Neural cell (in vitro differentiated cells): ENCODE measurements around the gene NEDD1. TPM values are rescaled to one million over a fixed set of nuclear protein-coding genes. Genes with fewer than 3 reads are reported as not detected.

Source experiments
- H2AFZ ChIP-seq: fragments of 200-600, 300-800 bp; sonication (generic), shearing (Covaris generic); 2 replicates; pipeline ENCODE4 v1.6.0; 2014; ENCODE audit warnings: low read depth, mild to moderate bottlenecking, antibody characterized with exemption, low read length, moderate library complexity
- H3F3A ChIP-seq: fragments of 200-600 bp; shearing (Covaris generic); 2 replicates; pipeline ENCODE4 v1.6.1; 2016; ENCODE audit warnings: mild to moderate bottlenecking, moderate library complexity, mixed read lengths, antibody characterized with exemption, low read length; ENCODE audit not compliant: insufficient read depth, poor library complexity, severe bottlenecking
- H3K27ac ChIP-seq: fragments of 200-600, 300-800 bp; sonication (generic), shearing (Covaris generic); 2 replicates; pipeline ENCODE4 v1.5.1; 2014; ENCODE audit warnings: mild to moderate bottlenecking, low read length, moderate library complexity
- H3K27me3 ChIP-seq: fragments of 300-800, 200-600 bp; sonication (generic), shearing (Covaris generic); 2 replicates; pipeline ENCODE4 v1.6.0; 2014; ENCODE audit warnings: mild to moderate bottlenecking, low read depth, low read length, moderate library complexity; ENCODE audit not compliant: insufficient read depth
- H3K36me3 ChIP-seq: fragments of 300-800, 200-600 bp; sonication (generic), shearing (Covaris generic); 2 replicates; pipeline ENCODE4 v1.5.1; 2014; ENCODE audit warnings: mild to moderate bottlenecking, antibody characterized with exemption, low read length, moderate library complexity; ENCODE audit not compliant: insufficient read depth
- H3K4me2 ChIP-seq: fragments of 300-800, 200-600 bp; sonication (generic), shearing (Covaris generic); 2 replicates; pipeline ENCODE4 v1.6.0; 2014; ENCODE audit warnings: mild to moderate bottlenecking, low read length
- H3K4me3 ChIP-seq: fragments of 300-800, 200-600 bp; sonication (generic), shearing (Covaris generic); 2 replicates; pipeline ENCODE4 v1.5.1; 2014; ENCODE audit warnings: mild to moderate bottlenecking, low read length, moderate library complexity
- H3K79me2 ChIP-seq: fragments of 200-600 bp; shearing (Covaris generic); replicated peaks from 2 replicates; pipeline ENCODE4 v1.6.0; 2014; ENCODE audit warnings: mild to moderate bottlenecking, low read length, moderate library complexity; ENCODE audit not compliant: insufficient read depth
- H3K9ac ChIP-seq: fragments of 300-800, 200-600 bp; sonication (generic), shearing (Covaris generic); 2 replicates; pipeline ENCODE4 v1.6.1; 2016; ENCODE audit warnings: mild to moderate bottlenecking, low read length, mixed read lengths
- H3K9me2 ChIP-seq: fragments of 200-600 bp; shearing (Covaris generic); 2 replicates; pipeline ENCODE4 v1.6.1; 2016; ENCODE audit warnings: mild to moderate bottlenecking, low read length, mixed read lengths; ENCODE audit not compliant: insufficient read depth
- H3K9me3 ChIP-seq: fragments of 200-600, 300-800 bp; sonication (generic), shearing (Covaris generic); 2 replicates; pipeline ENCODE4 v1.6.1; 2016; ENCODE audit warnings: mild to moderate bottlenecking, mixed run types, low read length, moderate library complexity, mixed read lengths
- H4K20me1 ChIP-seq: fragments of 200-600 bp; shearing (Covaris generic); 2 replicates; pipeline ENCODE4 v1.6.1; 2016; ENCODE audit warnings: mild to moderate bottlenecking, mixed run types; ENCODE audit not compliant: insufficient read depth
- CTCF ChIP-seq: fragments of 450-650 bp; IDR thresholded peaks from 2 replicates; pipeline ENCODE4 v1.5.1; 2014; ENCODE audit warnings: antibody characterized with exemption, mild to moderate bottlenecking, moderate library complexity; ENCODE audit not compliant: poor library complexity, severe bottlenecking
- EP300 ChIP-seq: fragments of 450-650 bp; conservative IDR thresholded peaks from 2 replicates; pipeline ENCODE4 v1.6.1; 2014; ENCODE audit warnings: antibody characterized with exemption, mild to moderate bottlenecking, moderate library complexity; ENCODE audit not compliant: poor library complexity, severe bottlenecking
- EZH2 ChIP-seq: fragments of 200-600, 300-800 bp; shearing (Covaris generic), sonication (generic); IDR thresholded peaks from 2 replicates; pipeline ENCODE4 v1.6.1; 2014; ENCODE audit warnings: antibody characterized with exemption, low read length, borderline replicate concordance, mild to moderate bottlenecking; ENCODE audit not compliant: insufficient read depth, poor library complexity, severe bottlenecking
- MXI1 ChIP-seq: fragments of 450-650 bp; conservative IDR thresholded peaks from 2 replicates; pipeline ENCODE4 v1.6.1; 2014; ENCODE audit warnings: antibody characterized with exemption, mild to moderate bottlenecking; ENCODE audit not compliant: poor library complexity, severe bottlenecking
- POLR2AphosphoS5 ChIP-seq: IDR thresholded peaks from 2 replicates; pipeline ENCODE4 v1.6.1; 2012
- RAD21 ChIP-seq: fragments of 450-650 bp; conservative IDR thresholded peaks from 2 replicates; pipeline ENCODE4 v1.6.1; 2014; ENCODE audit warnings: antibody characterized with exemption, mild to moderate bottlenecking, moderate library complexity
- SMC3 ChIP-seq: fragments of 450-650 bp; conservative IDR thresholded peaks from 2 replicates; pipeline ENCODE4 v1.6.1; 2014; ENCODE audit warnings: antibody characterized with exemption, mild to moderate bottlenecking, moderate library complexity; ENCODE audit not compliant: poor library complexity
- TAF1 ChIP-seq: IDR thresholded peaks from 2 replicates; pipeline ENCODE4 v1.6.1; 2012; ENCODE audit warnings: low read depth
- polyA plus RNA-seq: library from polyadenylated mRNA; depleted of rRNA; stranded (reverse); fragments of >200 nt; gene quantifications from 2 replicates; pipeline ENCODE4 v1.2.3, GENCODE V29; 2014
- TF ChIP-seq, protein P1 (sequence below): IDR thresholded peaks from 2 replicates; pipeline ENCODE4 v1.6.1; 2012; ENCODE audit warnings: borderline replicate concordance

Gene NEDD1
- polyA plus RNA-seq, 1 donor from 2014 or later = 3.8 TPM

DNA sequence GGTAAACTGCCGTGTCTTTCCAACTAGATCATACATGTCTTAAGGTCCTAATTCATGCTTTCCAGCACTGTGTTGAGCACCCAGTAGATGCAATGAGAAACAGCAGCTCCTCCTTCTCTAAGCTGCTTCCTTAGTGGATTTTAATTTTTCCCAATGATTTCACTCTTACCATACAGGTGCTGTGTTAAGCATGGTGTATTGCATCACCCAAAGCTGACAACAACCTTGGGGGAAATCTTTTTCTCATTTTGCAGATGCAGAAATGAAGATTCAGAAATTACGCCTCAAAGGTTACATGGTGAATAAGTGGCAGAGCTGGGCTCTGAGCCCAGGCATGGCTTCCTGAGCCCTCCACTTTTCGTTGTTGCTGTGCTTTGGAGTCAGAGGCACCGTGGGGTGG, 75.6 kb downstream of the NEDD1 start:
- no peak overlapping the region for H3K4me3 ChIP-seq
- no peaks in the 10 kb centered on the region for H3K36me3 ChIP-seq
- H3K79me2 ChIP-seq = no peaks in the 10 kb centered on the region
- H3K9ac ChIP-seq = no peak overlapping the region
- H4K20me1 ChIP-seq = no peaks in the 10 kb centered on the region
- TF ChIP-seq SMC3 (no peak), EZH2 (no peak), MXI1 (no peak), RAD21 (no peak)
- no peak overlapping the region for H3K4me2 ChIP-seq
- H3K9me2 ChIP-seq = no peaks in the 10 kb centered on the region
- no peaks in the 10 kb centered on the region for H3K27me3 ChIP-seq
- no peaks in the 10 kb centered on the region for H3K9me3 ChIP-seq
- H3F3A ChIP-seq = no peaks in the 10 kb centered on the region
- no peak overlapping the region for H3K27ac ChIP-seq
- no peak overlapping the region for H2AFZ ChIP-seq

DNA sequence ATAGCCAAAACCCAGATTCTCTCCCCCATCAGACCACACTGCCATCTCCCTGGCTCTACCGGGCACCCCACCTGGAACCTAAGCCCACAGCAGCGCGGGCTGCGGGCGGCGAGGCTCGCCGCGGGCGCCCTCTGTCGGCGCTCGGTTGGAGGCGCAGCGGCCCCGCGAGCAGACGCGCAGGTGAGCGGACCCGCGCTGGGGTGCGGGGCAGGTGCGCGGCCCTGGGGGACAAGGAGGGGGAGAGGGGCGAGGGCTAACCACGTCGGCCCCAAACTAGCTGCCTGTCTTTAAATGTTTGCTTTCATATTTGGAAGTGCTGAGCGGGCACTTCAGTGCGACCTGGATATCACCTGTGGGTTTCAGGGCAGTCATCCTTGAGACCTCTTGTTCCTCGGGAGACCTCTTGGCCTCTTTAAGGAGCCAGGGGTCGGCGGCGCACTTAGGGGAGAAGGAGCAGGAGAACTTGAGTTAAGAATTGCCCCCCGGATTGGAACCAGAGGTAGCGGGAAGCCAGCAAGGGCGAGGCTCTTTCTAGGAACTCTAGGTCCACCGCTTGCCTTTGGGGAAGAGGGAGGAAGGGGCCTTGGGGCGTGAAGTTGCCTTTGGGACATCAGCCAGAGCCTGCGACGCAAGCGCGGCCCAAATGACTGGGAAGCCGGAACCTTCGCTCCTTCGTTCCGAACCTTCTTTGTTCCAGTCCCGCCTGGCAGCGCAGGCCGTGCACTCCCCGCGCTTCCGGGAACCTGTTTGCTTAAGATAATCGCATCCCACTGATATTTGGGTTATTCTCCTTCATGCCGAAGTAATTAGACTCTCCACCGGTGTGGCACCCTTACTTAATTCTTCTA, 78.7 kb downstream of the NEDD1 start:
- TF ChIP-seq CTCF (peak; percentile 11), RAD21 (no peak)
- H4K20me1 ChIP-seq = no peaks in the 10 kb centered on the region
- no peaks in the 10 kb centered on the region for H3F3A ChIP-seq
- no peak overlapping the region for H3K27ac ChIP-seq
- no peak overlapping the region for H3K4me3 ChIP-seq
- H3K79me2 ChIP-seq = no peaks in the 10 kb centered on the region
- no peaks in the 10 kb centered on the region for H3K27me3 ChIP-seq
- no peak overlapping the region for H3K9ac ChIP-seq
- H3K9me2 ChIP-seq = no peaks in the 10 kb centered on the region
- no peaks in the 10 kb centered on the region for H3K36me3 ChIP-seq
- no peaks in the 10 kb centered on the region for H3K9me3 ChIP-seq
- H2AFZ ChIP-seq = no peak overlapping the region
- no peak overlapping the region for H3K4me2 ChIP-seq

DNA sequence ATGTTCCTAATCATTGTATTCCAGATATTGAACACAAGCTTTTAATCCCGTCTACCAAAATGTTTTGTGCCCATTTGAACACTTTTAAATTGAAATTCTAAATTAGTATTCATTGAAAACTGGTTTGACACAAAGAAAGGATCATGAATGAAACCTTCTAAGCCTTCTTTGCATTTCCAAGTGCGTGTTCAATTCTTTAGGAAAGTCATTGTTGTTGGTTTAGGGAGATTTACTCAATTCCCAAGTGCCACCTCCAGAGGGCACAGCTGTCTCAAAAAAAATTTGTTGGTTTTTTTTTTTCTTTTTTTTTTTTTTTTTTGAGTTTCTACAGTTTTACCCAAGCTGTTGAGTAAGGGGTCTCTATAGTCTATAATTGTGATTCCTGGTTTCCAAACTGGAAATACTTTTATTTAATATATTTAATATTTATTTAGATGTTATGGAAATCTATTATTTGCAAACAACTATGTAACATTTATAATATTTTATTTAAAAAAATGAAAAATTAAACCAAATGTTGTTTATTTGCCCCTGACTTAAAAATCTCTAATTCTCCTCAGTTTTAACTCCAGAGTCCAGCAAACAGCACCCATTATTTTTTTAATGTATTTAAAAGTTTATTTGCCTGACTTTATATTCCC, 79.9 kb downstream of the NEDD1 start:
- TF ChIP-seq CTCF (peak; percentile 67), RAD21 (peak; percentile 78), EP300 (no peak), TAF1 (no peak), MXI1 (no peak), POLR2AphosphoS5 (no peak), SMC3 (peak; percentile 79), EZH2 (no peak)
- TF ChIP-seq, protein P1, sequence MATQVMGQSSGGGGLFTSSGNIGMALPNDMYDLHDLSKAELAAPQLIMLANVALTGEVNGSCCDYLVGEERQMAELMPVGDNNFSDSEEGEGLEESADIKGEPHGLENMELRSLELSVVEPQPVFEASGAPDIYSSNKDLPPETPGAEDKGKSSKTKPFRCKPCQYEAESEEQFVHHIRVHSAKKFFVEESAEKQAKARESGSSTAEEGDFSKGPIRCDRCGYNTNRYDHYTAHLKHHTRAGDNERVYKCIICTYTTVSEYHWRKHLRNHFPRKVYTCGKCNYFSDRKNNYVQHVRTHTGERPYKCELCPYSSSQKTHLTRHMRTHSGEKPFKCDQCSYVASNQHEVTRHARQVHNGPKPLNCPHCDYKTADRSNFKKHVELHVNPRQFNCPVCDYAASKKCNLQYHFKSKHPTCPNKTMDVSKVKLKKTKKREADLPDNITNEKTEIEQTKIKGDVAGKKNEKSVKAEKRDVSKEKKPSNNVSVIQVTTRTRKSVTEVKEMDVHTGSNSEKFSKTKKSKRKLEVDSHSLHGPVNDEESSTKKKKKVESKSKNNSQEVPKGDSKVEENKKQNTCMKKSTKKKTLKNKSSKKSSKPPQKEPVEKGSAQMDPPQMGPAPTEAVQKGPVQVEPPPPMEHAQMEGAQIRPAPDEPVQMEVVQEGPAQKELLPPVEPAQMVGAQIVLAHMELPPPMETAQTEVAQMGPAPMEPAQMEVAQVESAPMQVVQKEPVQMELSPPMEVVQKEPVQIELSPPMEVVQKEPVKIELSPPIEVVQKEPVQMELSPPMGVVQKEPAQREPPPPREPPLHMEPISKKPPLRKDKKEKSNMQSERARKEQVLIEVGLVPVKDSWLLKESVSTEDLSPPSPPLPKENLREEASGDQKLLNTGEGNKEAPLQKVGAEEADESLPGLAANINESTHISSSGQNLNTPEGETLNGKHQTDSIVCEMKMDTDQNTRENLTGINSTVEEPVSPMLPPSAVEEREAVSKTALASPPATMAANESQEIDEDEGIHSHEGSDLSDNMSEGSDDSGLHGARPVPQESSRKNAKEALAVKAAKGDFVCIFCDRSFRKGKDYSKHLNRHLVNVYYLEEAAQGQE = no peak
- no peak overlapping the region for H2AFZ ChIP-seq
- H3K79me2 ChIP-seq = no peaks in the 10 kb centered on the region
- no peak overlapping the region for H3K4me3 ChIP-seq
- no peaks in the 10 kb centered on the region for H3K9me3 ChIP-seq
- peaks cover 3% of the 10 kb centered on the region for H3F3A ChIP-seq
- no peak overlapping the region for H3K9ac ChIP-seq
- H3K27me3 ChIP-seq = no peaks in the 10 kb centered on the region
- H3K36me3 ChIP-seq = no peaks in the 10 kb centered on the region
- no peaks in the 10 kb centered on the region for H4K20me1 ChIP-seq
- H3K4me2 ChIP-seq = no peak overlapping the region
- no peaks in the 10 kb centered on the region for H3K9me2 ChIP-seq
- no peak overlapping the region for H3K27ac ChIP-seq
